K562 (cell line): Measurements from ENCODE around the gene TLR2. TPM values are rescaled to one million over a fixed set of nuclear protein-coding genes. Genes with fewer than 3 reads are reported as not detected.

Experiments used
- ATAC-seq: fragments of 200-7000 bp; cut with Tn5 transposase; 3 replicates; pipeline ENCODE4 v1.9.1; 2020; ENCODE audit warnings: moderate library complexity
- BruUV-seq: library from RNA; stranded (reverse); fragments of 400-500 nt; replicated peaks from 2 replicates; lab custom pipeline; 2021; lab: Mats Ljungman, UMichigan
- CTCF ChIA-PET: fragments of 300-600 bp; formaldehyde crosslinking; extraction: SDS; loops from one replicate; lab custom pipeline; 2021; ENCODE audit warnings: low intra/inter-chr PET ratio; lab: Yijun Ruan, JAX
- POLR2A ChIA-PET: fragments of 300-600, 350-650 bp; sonication (Branson Sonifier 250); formaldehyde crosslinking; extraction: SDS; loops from one replicate; lab custom pipeline; 2021; ENCODE audit warnings: antibody characterized with exemption, inconsistent platforms; lab: Yijun Ruan, JAX
- DNase-seq, 4 experiments: peaks; one replicate each; pipeline versions ENCODE4 v3.0.0 to v3.0.0-alpha.2; 2011 to 2018; ENCODE audit warnings: low spot score in 3 of 4, mixed read lengths in 3 of 4; ENCODE audit errors: extremely low read depth in 1 of 4
- FAIRE-seq: peaks from 2 replicates; lab custom pipeline; 2011; peaks lifted over from hg19 to GRCh38; lab: Jason Lieb, UNC
- H2AFZ ChIP-seq: 2 replicates; pipeline ENCODE4 v1.6.0; 2011; ENCODE audit warnings: low read depth, low read length, control low read depth, inconsistent platforms
- H3K27ac ChIP-seq: fragments of 200-600 bp; 3 replicates; pipeline ENCODE4 v1.8.0; 2011; ENCODE audit warnings: low read depth, mild to moderate bottlenecking, control low read depth, inconsistent platforms, low read length, moderate library complexity, mixed read lengths; ENCODE audit errors: extremely low read depth
- H3K27me3 ChIP-seq, 2 experiments: fragments of 300-600 bp in 1 of 2; 2 replicates in 1 of 2; 3 replicates in 1 of 2; pipeline versions ENCODE4 v1.6.0 to v1.8.0; 2011; ENCODE audit warnings: inconsistent platforms in 2 of 2, low read length in 2 of 2, mild to moderate bottlenecking in 1 of 2, mixed read lengths in 1 of 2, moderate library complexity in 1 of 2; ENCODE audit not compliant: control insufficient read depth in 2 of 2, insufficient read depth in 2 of 2
- H3K36me3 ChIP-seq: fragments of 300-600 bp; 3 replicates; pipeline ENCODE4 v1.8.0; 2011; ENCODE audit warnings: mild to moderate bottlenecking, low read length, inconsistent platforms; ENCODE audit not compliant: control insufficient read depth, insufficient read depth
- H3K4me1 ChIP-seq, 2 experiments: fragments of 200-600 bp in 1 of 2; replicated peaks in 1 of 2; 2 replicates in 1 of 2; 3 replicates in 1 of 2; pipeline versions ENCODE4 v1.5.1 to v1.8.0; 2011; ENCODE audit warnings: inconsistent platforms in 2 of 2, low read length in 2 of 2, mild to moderate bottlenecking in 1 of 2, mixed read lengths in 1 of 2, moderate library complexity in 1 of 2; ENCODE audit not compliant: control insufficient read depth in 2 of 2, insufficient read depth in 2 of 2
- H3K4me2 ChIP-seq: 2 replicates; pipeline ENCODE4 v1.6.1; 2011; ENCODE audit warnings: low read length, control low read depth, inconsistent platforms, mixed read lengths; ENCODE audit not compliant: insufficient read depth
- H3K4me3 ChIP-seq: fragments of 200-600 bp; sonication (generic), shearing (Covaris generic); 2 replicates; pipeline ENCODE4 v1.5.1; 2016; ENCODE audit warnings: control low read depth, inconsistent platforms
- H3K79me2 ChIP-seq: fragments of 200-600 bp; 3 replicates; pipeline ENCODE4 v1.8.0; 2011; ENCODE audit warnings: low read length, inconsistent platforms; ENCODE audit not compliant: control insufficient read depth, insufficient read depth
- H3K9ac ChIP-seq, 2 experiments: 2 replicates each; pipeline versions ENCODE4 v1.6.0 to v1.6.1; 2011; ENCODE audit warnings: low read depth in 2 of 2, low read length in 2 of 2, control low read depth in 1 of 2, inconsistent platforms in 1 of 2, mild to moderate bottlenecking in 1 of 2, mixed read lengths in 1 of 2; ENCODE audit not compliant: insufficient read depth in 1 of 2
- H3K9me1 ChIP-seq: one replicate; pipeline ENCODE4 v1.6.0; 2011; ENCODE audit warnings: inconsistent platforms, mild to moderate bottlenecking, low read length, moderate library complexity; ENCODE audit not compliant: control insufficient read depth, insufficient read depth
- H3K9me3 ChIP-seq: replicated peaks from 2 replicates; pipeline ENCODE4 v1.5.1; 2011; ENCODE audit warnings: low read depth, low read length, inconsistent platforms; ENCODE audit not compliant: control insufficient read depth, insufficient read depth
- H4K20me1 ChIP-seq: replicated peaks from 2 replicates; pipeline ENCODE4 v1.6.1; 2011; ENCODE audit warnings: low read length, inconsistent platforms, mixed read lengths; ENCODE audit not compliant: control insufficient read depth, insufficient read depth
- HEY1 ChIP-seq: fragments of 250-450 bp; sonication (Bioruptor Pico); IDR thresholded peaks from 2 replicates; pipeline ENCODE4 v1.5.0; 2020; ENCODE audit warnings: mild to moderate bottlenecking, moderate library complexity, borderline replicate concordance
- KDM5B ChIP-seq: fragments of 200-600 bp; sonication (generic); IDR thresholded peaks from 2 replicates; pipeline ENCODE4 v1.6.1; 2012; ENCODE audit warnings: low read depth, mild to moderate bottlenecking, moderate library complexity, low read length, control low read depth, inconsistent platforms; ENCODE audit not compliant: insufficient replicate concordance
- MCM3 ChIP-seq: fragments of 450-650 bp; IDR thresholded peaks from 2 replicates; pipeline ENCODE4 v1.6.1; 2016
- MTF1 ChIP-seq: fragments of 250-450 bp; sonication (Bioruptor Pico); IDR thresholded peaks from 2 replicates; pipeline ENCODE4 v1.9.0; 2021; ENCODE audit warnings: moderate library complexity, mild to moderate bottlenecking, inconsistent platforms, borderline replicate concordance
- PHTF2 ChIP-seq: fragments of 250-450 bp; sonication (Bioruptor Pico); IDR thresholded peaks from 2 replicates; pipeline ENCODE4 v1.5.0; 2021; ENCODE audit warnings: mild to moderate bottlenecking
- POLR2AphosphoS2 ChIP-seq: IDR thresholded peaks from 2 replicates; pipeline ENCODE4 v1.6.1; 2012; ENCODE audit warnings: low read length, improper control_type of control experiment
- SMAD2 ChIP-seq: fragments of 150-350 bp; IDR thresholded peaks from 2 replicates; pipeline ENCODE4 v1.6.1; 2014; ENCODE audit warnings: low read depth, mild to moderate bottlenecking, low read length
- ZNF175 ChIP-seq: fragments of 200-800 bp; sonication (Bioruptor generic); IDR thresholded peaks from 2 replicates; pipeline ENCODE4 v1.6.1; 2016; ENCODE audit warnings: low read depth, mild to moderate bottlenecking, missing genetic modification characterization, missing compliant biosample characterization
- ZNF766 ChIP-seq: fragments of 200-800 bp; sonication (Bioruptor generic); conservative IDR thresholded peaks from 2 replicates; pipeline ENCODE4 v1.6.1; 2016; ENCODE audit warnings: missing genetic modification characterization, missing compliant biosample characterization
- WGBS: fragments of 100-300 bp; shearing (Covaris generic); methylation state at CpG from one replicate; pipeline ENCODE4 v1.1.6; 2016; ENCODE audit warnings: low coverage, mixed read lengths; ENCODE audit not compliant: insufficient coverage; ENCODE audit errors: missing lambda C conversion rate; 5-methylcytosine and 5-hydroxymethylcytosine counted together
- in situ Hi-C: fragments of 300-500 bp; cut with MboI; formaldehyde crosslinking; loops from 4 replicates; pipeline ENCODE4 v1.15.0; 2018; ENCODE audit warnings: inconsistent platforms, mixed read lengths
- intact Hi-C: fragments of 100-400 bp; cut with micrococcal nuclease; formaldehyde crosslinking; loops from 2 replicates; pipeline ENCODE4 v1.14.2; 2022
- polyA plus RNA-seq, 8 experiments: library from polyadenylated mRNA; depleted of rRNA in 4 of 8; stranded (reverse) in 5 of 8; unstranded in 3 of 8; fragments of >200 nt; fragmentation: Nextera tagmentation in 2 of 8; fragmentation: Illumina TruSeq in 1 of 8; extraction: Ambion mirVana in 2 of 8; extraction: Trizol in 1 of 8; gene quantifications; 2 replicates each; pipeline versions ENCODE4 v1.2.1 to v1.2.3, GENCODE V29; 2011 to 2014; ENCODE audit warnings: inconsistent platforms in 1 of 8, missing spikeins in 1 of 8
- total RNA-seq, 7 experiments: library from RNA; depleted of rRNA in 6 of 7; stranded (reverse); fragments of >200 nt in 6 of 7; fragmentation: Illumina TruSeq in 2 of 7; extraction: Trizol in 2 of 7; gene quantifications; 2 replicates each; pipeline versions ENCODE4 v1.2.1 to v1.2.3, GENCODE V29; 2011 to 2021; ENCODE audit warnings: low replicate concordance in 1 of 7
- TF ChIP-seq, protein P1 (sequence below), 2 experiments: IDR thresholded peaks; 2 replicates each; pipeline ENCODE4 v1.6.1; 2012; ENCODE audit warnings: improper control_type of control experiment in 2 of 2, low read depth in 2 of 2, low read length in 2 of 2, borderline replicate concordance in 1 of 2
- TF ChIP-seq, protein P2 (sequence below): sonication (generic); formaldehyde crosslinking; IDR thresholded peaks from 2 replicates; pipeline ENCODE4 v1.9.0; 2022; ENCODE audit warnings: mild to moderate bottlenecking, missing genetic modification reagents
- TF ChIP-seq, protein P3 (sequence below), 2 experiments: fragments of 250-450 bp in 1 of 2; fragments of 450-650 bp in 1 of 2; sonication (Bioruptor Pico) in 1 of 2; IDR thresholded peaks; 2 replicates each; pipeline versions ENCODE4 v1.6.1 to v1.8.0; 2016 to 2021; ENCODE audit warnings: mild to moderate bottlenecking in 2 of 2, moderate library complexity in 2 of 2, missing compliant biosample characterization in 1 of 2, missing genetic modification characterization in 1 of 2
- TF ChIP-seq, protein P4 (sequence below): fragments of 250-450 bp; sonication (Bioruptor Pico); IDR thresholded peaks from 2 replicates; pipeline ENCODE4 v1.4.0; 2020
- TF ChIP-seq, protein P5 (sequence below): fragments of 450-650 bp; formaldehyde crosslinking; IDR thresholded peaks from 2 replicates; pipeline ENCODE4 v1.4.0; 2022; ENCODE audit warnings: missing genetic modification characterization

TLR2 gene
- total and polyA plus RNA-seq, 9 of the 15 experiments (the other 6 are each of a cell fraction or from before 2014, with no cell fraction given): 0.09 to 0.11 TPM; not detected in 7

DNA sequence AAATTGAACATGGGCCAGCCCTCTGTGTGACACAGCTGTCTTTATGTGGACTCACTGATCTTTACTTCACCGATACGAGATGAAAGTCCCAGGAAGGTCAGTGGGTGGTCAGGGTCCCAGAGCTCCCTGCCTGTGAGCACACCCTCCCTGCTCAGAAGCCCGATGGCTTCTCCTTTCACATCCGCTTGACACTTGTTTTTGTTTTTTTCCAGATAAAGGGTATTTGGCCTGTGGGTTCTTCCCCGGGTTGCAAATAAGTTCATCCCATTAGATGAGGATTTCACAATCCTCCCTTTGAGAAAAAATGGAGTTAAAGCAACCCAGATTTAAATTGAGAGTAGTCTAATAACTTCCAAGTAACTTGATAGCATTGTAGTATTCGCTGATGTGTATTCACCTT, 48.2 kb upstream of the TLR2 start (continued):
- TF ChIP-seq, protein P1, sequence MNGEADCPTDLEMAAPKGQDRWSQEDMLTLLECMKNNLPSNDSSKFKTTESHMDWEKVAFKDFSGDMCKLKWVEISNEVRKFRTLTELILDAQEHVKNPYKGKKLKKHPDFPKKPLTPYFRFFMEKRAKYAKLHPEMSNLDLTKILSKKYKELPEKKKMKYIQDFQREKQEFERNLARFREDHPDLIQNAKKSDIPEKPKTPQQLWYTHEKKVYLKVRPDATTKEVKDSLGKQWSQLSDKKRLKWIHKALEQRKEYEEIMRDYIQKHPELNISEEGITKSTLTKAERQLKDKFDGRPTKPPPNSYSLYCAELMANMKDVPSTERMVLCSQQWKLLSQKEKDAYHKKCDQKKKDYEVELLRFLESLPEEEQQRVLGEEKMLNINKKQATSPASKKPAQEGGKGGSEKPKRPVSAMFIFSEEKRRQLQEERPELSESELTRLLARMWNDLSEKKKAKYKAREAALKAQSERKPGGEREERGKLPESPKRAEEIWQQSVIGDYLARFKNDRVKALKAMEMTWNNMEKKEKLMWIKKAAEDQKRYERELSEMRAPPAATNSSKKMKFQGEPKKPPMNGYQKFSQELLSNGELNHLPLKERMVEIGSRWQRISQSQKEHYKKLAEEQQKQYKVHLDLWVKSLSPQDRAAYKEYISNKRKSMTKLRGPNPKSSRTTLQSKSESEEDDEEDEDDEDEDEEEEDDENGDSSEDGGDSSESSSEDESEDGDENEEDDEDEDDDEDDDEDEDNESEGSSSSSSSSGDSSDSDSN (IDR thresholded peaks at IDR 0.05; ENCODE audit: borderline replicate concordance in 1 of 2, low read depth in 2 of 2, low read length in 2 of 2): no peak
- no peak for TF ChIP-seq SMAD2
- TF ChIP-seq POLR2AphosphoS2: no peak
- TF ChIP-seq ZNF175 (CRISPR knock-in tag): no peak
- TF ChIP-seq, protein P2, sequence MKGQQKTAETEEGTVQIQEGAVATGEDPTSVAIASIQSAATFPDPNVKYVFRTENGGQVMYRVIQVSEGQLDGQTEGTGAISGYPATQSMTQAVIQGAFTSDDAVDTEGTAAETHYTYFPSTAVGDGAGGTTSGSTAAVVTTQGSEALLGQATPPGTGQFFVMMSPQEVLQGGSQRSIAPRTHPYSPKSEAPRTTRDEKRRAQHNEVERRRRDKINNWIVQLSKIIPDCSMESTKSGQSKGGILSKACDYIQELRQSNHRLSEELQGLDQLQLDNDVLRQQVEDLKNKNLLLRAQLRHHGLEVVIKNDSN (CRISPR knock-in tag): no peak

DNA sequence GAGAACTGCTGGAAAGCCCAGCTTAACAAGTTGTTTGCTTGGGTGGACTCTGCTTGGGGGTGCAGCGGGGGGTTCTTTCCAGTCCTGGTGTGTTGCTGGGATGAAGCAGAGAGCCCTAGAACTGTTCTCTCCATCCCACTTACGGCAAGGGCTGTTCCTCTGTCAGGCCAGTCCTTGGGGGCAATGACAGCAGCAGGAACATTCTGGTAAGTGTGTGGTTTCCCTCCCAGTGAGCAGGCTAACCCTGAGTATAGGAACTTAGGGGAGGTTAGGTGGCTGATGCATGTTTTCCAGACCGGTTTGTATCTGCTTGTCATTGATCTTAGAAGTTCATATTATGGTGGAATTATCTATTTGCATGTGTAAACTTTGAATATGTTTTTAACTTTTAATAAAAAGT, 46.9 kb upstream of the TLR2 start:
- Histone ChIP-seq H3K36me3 (peaks cover 42% of the 10 kb centered on the region), H3K79me2 (no peaks in the 10 kb centered on the region), H4K20me1 (no peaks in the 10 kb centered on the region), H3K4me3 (no peak overlapping the region), H3K4me1 (peaks cover 0 to 7% of the 10 kb centered on the region in 2 experiments; a peak in 2 of 5 replicates), H2AFZ (no peak overlapping the region), H3K27ac (no peak overlapping the region), H3K9me1 (no peaks in the 10 kb centered on the region), H3K4me2 (no peak overlapping the region), H3K27me3 (no peaks in the 10 kb centered on the region), H3K9ac (no peak overlapping the region), H3K9me3 (no peaks in the 10 kb centered on the region)
- intact Hi-C loops: no loop called here
- in situ Hi-C loops: loop anchor here (10.0 kb wide), 1 partner anchor 782 kb away; no protein-coding TSS in a partner anchor
- ATAC-seq: no peak
- no peak for DNase-seq
- BruUV-seq: no TSS peak
- CTCF ChIA-PET: interaction anchor here (0.6 kb wide), 1 partner anchor 1085 kb away, joined by 3 read pairs; no protein-coding TSS in a partner anchor
- 74% methylated on average over 3 of the region's 3 CpGs for WGBS
- no peak for FAIRE-seq
- POLR2A ChIA-PET: no interaction called here
- TF ChIP-seq MTF1 (CRISPR knock-in tag) (no peak), HEY1 (CRISPR knock-in tag) (no peak), PHTF2 (no peak), MCM3 (no peak), ZNF766 (CRISPR knock-in tag) (no peak), KDM5B (no peak)
- TF ChIP-seq, protein P3, sequence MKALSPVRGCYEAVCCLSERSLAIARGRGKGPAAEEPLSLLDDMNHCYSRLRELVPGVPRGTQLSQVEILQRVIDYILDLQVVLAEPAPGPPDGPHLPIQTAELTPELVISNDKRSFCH (CRISPR knock-in tag; IDR thresholded peaks at IDR 0.05): no peak
- TF ChIP-seq, protein P3 (tag; IDR thresholded peaks at IDR 0.05): no peak
- TF ChIP-seq, protein P4, sequence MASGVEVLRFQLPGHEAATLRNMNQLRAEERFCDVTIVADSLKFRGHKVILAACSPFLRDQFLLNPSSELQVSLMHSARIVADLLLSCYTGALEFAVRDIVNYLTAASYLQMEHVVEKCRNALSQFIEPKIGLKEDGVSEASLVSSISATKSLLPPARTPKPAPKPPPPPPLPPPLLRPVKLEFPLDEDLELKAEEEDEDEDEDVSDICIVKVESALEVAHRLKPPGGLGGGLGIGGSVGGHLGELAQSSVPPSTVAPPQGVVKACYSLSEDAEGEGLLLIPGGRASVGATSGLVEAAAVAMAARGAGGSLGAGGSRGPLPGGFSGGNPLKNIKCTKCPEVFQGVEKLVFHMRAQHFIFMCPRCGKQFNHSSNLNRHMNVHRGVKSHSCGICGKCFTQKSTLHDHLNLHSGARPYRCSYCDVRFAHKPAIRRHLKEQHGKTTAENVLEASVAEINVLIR: no peak
- TF ChIP-seq, protein P5, sequence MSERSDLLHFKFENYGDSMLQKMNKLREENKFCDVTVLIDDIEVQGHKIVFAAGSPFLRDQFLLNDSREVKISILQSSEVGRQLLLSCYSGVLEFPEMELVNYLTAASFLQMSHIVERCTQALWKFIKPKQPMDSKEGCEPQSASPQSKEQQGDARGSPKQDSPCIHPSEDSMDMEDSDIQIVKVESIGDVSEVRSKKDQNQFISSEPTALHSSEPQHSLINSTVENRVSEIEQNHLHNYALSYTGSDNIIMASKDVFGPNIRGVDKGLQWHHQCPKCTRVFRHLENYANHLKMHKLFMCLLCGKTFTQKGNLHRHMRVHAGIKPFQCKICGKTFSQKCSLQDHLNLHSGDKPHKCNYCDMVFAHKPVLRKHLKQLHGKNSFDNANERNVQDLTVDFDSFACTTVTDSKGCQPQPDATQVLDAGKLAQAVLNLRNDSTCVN (CRISPR knock-in tag): no peak
